Measurements from ENCODE around the gene GNL2. TPM values are rescaled to one million over a fixed set of nuclear protein-coding genes. Genes with fewer than 3 reads are reported as not detected.

Gene GNL2
- total and polyA plus RNA-seq, 11 donors, result 19.4 to 76.7 (median 25.1) TPM

- Histone ChIP-seq H3K36me3 (peaks cover 0 to 12% (median 5%) of the 10 kb centered on the region in 9 donors), H3K4me3 (no peak overlapping the region), H3K27me3 (no peaks in the 10 kb centered on the region), H3K4me1 (peaks cover 0 to 19% (median 12%) of the 10 kb centered on the region in 12 donors), H3K27ac (no peak overlapping the region), H3K9me3 (no peaks in the 10 kb centered on the region)
- ATAC-seq (no peak), DNase-seq (no peak)
- WGBS, 4 donors, result 82 to 90% (median 87%) methylated on average over 2 to 7 of the region's 7 CpGs
- TF ChIP-seq POLR2A (IDR thresholded peaks at IDR 0.05), result no peak
- TF ChIP-seq CTCF (IDR thresholded peaks at IDR 0.05), result no peak
- intact Hi-C loops (cut with DNase I), result loop anchor here in 1 of 10 donors (5.0 kb wide), 1 partner anchor 33 kb away; no protein-coding TSS in a partner anchor
These were observed 36.7 kb downstream of the GNL2 start for GRCh38 chr1:37559080-37559479.

- intact Hi-C loops (cut with DNase I), result loop anchor here in 1 of 10 donors (5.0 kb wide), 1 partner anchor 34 kb away; no protein-coding TSS in a partner anchor
- Histone ChIP-seq H3K36me3 (peaks cover 0 to 12% (median 1%) of the 10 kb centered on the region in 9 donors), H3K27ac (no peak overlapping the region), H3K4me3 (no peak overlapping the region), H3K27me3 (no peaks in the 10 kb centered on the region), H3K4me1 (peaks cover 0 to 21% (median 13%) of the 10 kb centered on the region in 12 donors), H3K9me3 (no peaks in the 10 kb centered on the region)
- DNase-seq, result no peak
- WGBS, 4 donors, result 49 to 65% (median 57%) methylated on average over 1 of the region's 1 CpG
- ATAC-seq, result no peak
- TF ChIP-seq POLR2A (IDR thresholded peaks at IDR 0.05) (no peak), CTCF (IDR thresholded peaks at IDR 0.05) (no peak)
These were observed 37.3 kb downstream of the GNL2 start for GRCh38 chr1:37558411-37558810.

- peak overlapping the region in 5 of 12 donors; percentile 28 to 75 (median 67) for H3K27ac ChIP-seq
- H3K4me3 ChIP-seq, result peak overlapping the region in 7 of 12 donors; percentile 37 to 60 (median 43)
- H3K9me3 ChIP-seq, result no peaks in the 10 kb centered on the region
- H3K36me3 ChIP-seq, result peaks cover 0 to 11% (median 2%) of the 10 kb centered on the region in 9 donors
- H3K27me3 ChIP-seq, result no peaks in the 10 kb centered on the region
- TF ChIP-seq POLR2A (IDR thresholded peaks at IDR 0.05) (no peak), CTCF (IDR thresholded peaks at IDR 0.05) (no peak)
- intact Hi-C loops (cut with DNase I), result loop anchor here in 1 of 10 donors (5.0 kb wide), 1 partner anchor 35 kb away; no protein-coding TSS in a partner anchor
- ATAC-seq, result no peak
- peaks cover 6 to 31% (median 23%) of the 10 kb centered on the region in 12 donors for H3K4me1 ChIP-seq
- WGBS, 4 donors, result 71 to 89% (median 79%) methylated on average over 3 of the region's 3 CpGs
- no peak for DNase-seq
These were observed 38.3 kb downstream of the GNL2 start for GRCh38 chr1:37557402-37557801.

GRCh38 chr1:37556712-37557196 is 39.0 kb downstream of the GNL2 start, which contains the start of gene DNALI1:
TSS of gene DNALI1 (plus strand) at chr1:37556940. CDS start at chr1:37556995, 55 bp downstream.
- intact Hi-C loops (cut with DNase I), result loop anchor here in 1 of 10 donors (5.0 kb wide), 1 partner anchor 36 kb away; no protein-coding TSS in a partner anchor
- no peak for TF ChIP-seq CTCF (IDR thresholded peaks at IDR 0.05)
- TF ChIP-seq POLR2A (IDR thresholded peaks at IDR 0.05), result no peak
- H3K4me3 ChIP-seq, result peak within 1 kb of the TSS in 10 of 12 donors; percentile 29 to 60 (median 42)
- H3K4me1 ChIP-seq, result peaks cover 6 to 37% (median 26%) of the 10 kb centered on the region in 12 donors
- H3K9me3 ChIP-seq, result no peaks in the 10 kb centered on the region
- H3K36me3 ChIP-seq, result peaks cover 0 to 11% (median 8%) of the 10 kb centered on the region in 9 donors
- 3 to 10% (median 7%) methylated on average over 29 to 31 of the region's 31 CpGs for WGBS, 4 donors
- DNase-seq (peak; percentile 78 to 89 (median 86)), ATAC-seq (peak; percentile 59 to 90 (median 86))
- peak within 1 kb of the TSS in 6 of 12 donors; percentile 6 to 75 (median 59) for H3K27ac ChIP-seq
- H3K27me3 ChIP-seq, result no peaks in the 10 kb centered on the region

Measured in heart left ventricle (tissue), 16 donors.